Stimulated activated naive CD8-positive, alpha-beta T cell treated with anti-CD3 and anti-CD28 coated beads, Interleukin-15, amount 100 ng/mL, for 72 hours (primary cell): ENCODE data around the gene GRIN2A.

Experiments
- ATAC-seq: fragments of 150-1000 bp; cut with Tn5 transposase; 2 replicates; pipeline ENCODE4 v1.10.0; 2021; ENCODE audit warnings: mild to moderate bottlenecking, moderate library complexity
- DNase-seq, 2 donors: peaks; one replicate each; pipeline ENCODE4 v3.0.0; 2021 to 2022
- H3K27ac Mint-ChIP-seq, 2 donors: one replicate each; pipeline ENCODE4 v1.8.0; 2022; ENCODE audit warnings: mild to moderate bottlenecking in 2 of 2, mixed read lengths in 2 of 2, moderate library complexity in 2 of 2
- H3K27me3 Mint-ChIP-seq: one replicate; pipeline ENCODE4 v1.8.0; 2022; ENCODE audit warnings: mixed read lengths
- H3K4me1 Mint-ChIP-seq: one replicate; pipeline ENCODE4 v1.8.0; 2022; ENCODE audit warnings: mild to moderate bottlenecking, mixed read lengths
- H3K4me3 Mint-ChIP-seq, 2 donors: one replicate each; pipeline ENCODE4 v1.8.0; 2022; ENCODE audit warnings: mild to moderate bottlenecking in 2 of 2, mixed read lengths in 2 of 2, moderate library complexity in 1 of 2
- H3K9me3 Mint-ChIP-seq, 2 donors: one replicate each; pipeline ENCODE4 v1.8.0; 2022; ENCODE audit warnings: mixed read lengths in 2 of 2

GRIN2A gene

GRCh38 chr16:10202649-10203048, 20.4 kb upstream of the GRIN2A start:
- no peak overlapping the region for H3K4me3 Mint-ChIP-seq
- H3K4me1 Mint-ChIP-seq = no peaks in the 10 kb centered on the region
- ATAC-seq (no peak), DNase-seq (no peak)
- H3K27me3 Mint-ChIP-seq = no peaks in the 10 kb centered on the region
- H3K27ac Mint-ChIP-seq = no peak overlapping the region
- peaks cover 0 to 7% of the 10 kb centered on the region in 2 donors for H3K9me3 Mint-ChIP-seq

- DNase-seq (no peak), ATAC-seq (no peak)
- H3K9me3 Mint-ChIP-seq = peaks cover 0 to 7% of the 10 kb centered on the region in 2 donors
Measured at GRCh38 chr16:10200637-10201586, 18.7 kb upstream of the GRIN2A start.

GRCh38 chr16:10196999-10197398, 14.8 kb upstream of the GRIN2A start:
- Mint-ChIP-seq H3K27me3 (no peaks in the 10 kb centered on the region), H3K9me3 (no peaks in the 10 kb centered on the region), H3K4me3 (no peak overlapping the region), H3K4me1 (no peaks in the 10 kb centered on the region), H3K27ac (no peak overlapping the region)
- no peak for DNase-seq
- no peak for ATAC-seq

More at GRCh38 chr16:10200637-10201586, 18.7 kb upstream of the GRIN2A start:
- H3K27ac Mint-ChIP-seq = no peak overlapping the region
- H3K27me3 Mint-ChIP-seq = no peaks in the 10 kb centered on the region
- H3K4me3 Mint-ChIP-seq = no peak overlapping the region
- no peaks in the 10 kb centered on the region for H3K4me1 Mint-ChIP-seq

- no peak for ATAC-seq
- no peak overlapping the region for H3K27ac Mint-ChIP-seq
- H3K4me1 Mint-ChIP-seq = no peaks in the 10 kb centered on the region
- no peak overlapping the region for H3K4me3 Mint-ChIP-seq
- H3K27me3 Mint-ChIP-seq = no peaks in the 10 kb centered on the region
- H3K9me3 Mint-ChIP-seq = no peaks in the 10 kb centered on the region
- no peak for DNase-seq
Measured at GRCh38 chr16:10191096-10191495, 8.9 kb upstream of the GRIN2A start.

GRCh38 chr16:10189861-10190390, 7.7 kb upstream of the GRIN2A start:
- no peak for ATAC-seq
- Mint-ChIP-seq H3K27ac (no peak overlapping the region), H3K4me3 (no peak overlapping the region), H3K27me3 (peaks cover 7% of the 10 kb centered on the region), H3K4me1 (no peaks in the 10 kb centered on the region), H3K9me3 (no peaks in the 10 kb centered on the region)
- DNase-seq = no peak

GRCh38 chr16:10188236-10188635, 6.0 kb upstream of the GRIN2A start:
- Mint-ChIP-seq H3K9me3 (no peaks in the 10 kb centered on the region), H3K27me3 (peaks cover 24% of the 10 kb centered on the region), H3K4me1 (peaks cover 5% of the 10 kb centered on the region), H3K27ac (no peak overlapping the region), H3K4me3 (no peak overlapping the region)
- DNase-seq (no peak), ATAC-seq (no peak)

- peaks cover 0 to 3% of the 10 kb centered on the region in 2 donors for H3K9me3 Mint-ChIP-seq
- peak overlapping the region in 1 of 2 donors; percentile 36 for H3K4me3 Mint-ChIP-seq
- H3K4me1 Mint-ChIP-seq = peaks cover 28% of the 10 kb centered on the region
- H3K27ac Mint-ChIP-seq = no peak overlapping the region
- ATAC-seq = peak; percentile 73
- DNase-seq = peak; percentile 44 to 50
- H3K27me3 Mint-ChIP-seq = peaks cover 78% of the 10 kb centered on the region
Measured at GRCh38 chr16:10181196-10182162, 749 bp downstream of the GRIN2A start.

GRCh38 chr16:10180771-10181163, 1.5 kb downstream of the GRIN2A start:
- Mint-ChIP-seq H3K4me3 (peak overlapping the region in 1 of 2 donors; percentile 36), H3K27me3 (peaks cover 78% of the 10 kb centered on the region), H3K4me1 (peaks cover 28% of the 10 kb centered on the region), H3K27ac (no peak overlapping the region), H3K9me3 (peaks cover 0 to 3% of the 10 kb centered on the region in 2 donors)
- peak; percentile 48 for ATAC-seq
- peak; percentile 26 to 39 for DNase-seq

GRCh38 chr16:10180042-10180770, 2.0 kb downstream of the GRIN2A start:
- Mint-ChIP-seq H3K4me1 (peaks cover 28% of the 10 kb centered on the region), H3K27ac (no peak overlapping the region), H3K4me3 (no peak overlapping the region), H3K27me3 (peaks cover 73% of the 10 kb centered on the region), H3K9me3 (peaks cover 0 to 3% of the 10 kb centered on the region in 2 donors)
- DNase-seq (no peak), ATAC-seq (no peak)

- H3K9me3 Mint-ChIP-seq = peaks cover 0 to 3% of the 10 kb centered on the region in 2 donors
- H3K27ac Mint-ChIP-seq = no peak overlapping the region
- no peak overlapping the region for H3K4me3 Mint-ChIP-seq
- H3K4me1 Mint-ChIP-seq = peaks cover 25% of the 10 kb centered on the region
- DNase-seq (no peak), ATAC-seq (no peak)
- H3K27me3 Mint-ChIP-seq = peaks cover 56% of the 10 kb centered on the region
Measured at GRCh38 chr16:10178526-10178925, 3.7 kb downstream of the GRIN2A start.

GRCh38 chr16:10178080-10178479, 4.1 kb downstream of the GRIN2A start:
- no peak for ATAC-seq
- peaks cover 0 to 3% of the 10 kb centered on the region in 2 donors for H3K9me3 Mint-ChIP-seq
- no peak for DNase-seq
- H3K27ac Mint-ChIP-seq = peak overlapping the region in 1 of 2 donors; percentile 73
- peaks cover 21% of the 10 kb centered on the region for H3K4me1 Mint-ChIP-seq
- no peak overlapping the region for H3K4me3 Mint-ChIP-seq
- H3K27me3 Mint-ChIP-seq = peaks cover 56% of the 10 kb centered on the region

- H3K4me3 Mint-ChIP-seq = no peak overlapping the region
- no peak overlapping the region for H3K27ac Mint-ChIP-seq
- DNase-seq (no peak), ATAC-seq (no peak)
- H3K9me3 Mint-ChIP-seq = peaks cover 0 to 6% of the 10 kb centered on the region in 2 donors
- H3K4me1 Mint-ChIP-seq = no peaks in the 10 kb centered on the region
- peaks cover 13% of the 10 kb centered on the region for H3K27me3 Mint-ChIP-seq
Measured at GRCh38 chr16:10172848-10173655, 9.2 kb downstream of the GRIN2A start.

- peaks cover 11% of the 10 kb centered on the region for H3K27me3 Mint-ChIP-seq
- DNase-seq (no peak), ATAC-seq (no peak)
- no peak overlapping the region for H3K4me3 Mint-ChIP-seq
- no peak overlapping the region for H3K27ac Mint-ChIP-seq
- no peaks in the 10 kb centered on the region for H3K4me1 Mint-ChIP-seq
- H3K9me3 Mint-ChIP-seq = peaks cover 0 to 5% of the 10 kb centered on the region in 2 donors
Measured at GRCh38 chr16:10171221-10171620, 11.0 kb downstream of the GRIN2A start.

- no peak overlapping the region for H3K27ac Mint-ChIP-seq
- no peaks in the 10 kb centered on the region for H3K4me1 Mint-ChIP-seq
- DNase-seq = no peak
- ATAC-seq = no peak
- peaks cover 0 to 5% of the 10 kb centered on the region in 2 donors for H3K9me3 Mint-ChIP-seq
- peaks cover 14% of the 10 kb centered on the region for H3K27me3 Mint-ChIP-seq
- H3K4me3 Mint-ChIP-seq = no peak overlapping the region
Measured at GRCh38 chr16:10169904-10170410, 12.3 kb downstream of the GRIN2A start.
